K562 (cell line): ENCODE data around the gene STRA6.

ENCODE experiments used
- CHD4 ChIP-seq: fragments of 200-600 bp; sonication (generic); IDR thresholded peaks from 3 replicates; pipeline ENCODE4 v1.6.1; 2012; ENCODE audit warnings: low read depth, mild to moderate bottlenecking, mixed read lengths, low read length, inconsistent platforms; ENCODE audit not compliant: insufficient read depth, insufficient replicate concordance, poor library complexity, severe bottlenecking
- ELF2 ChIP-seq: fragments of 250-450 bp; sonication (Bioruptor Pico); IDR thresholded peaks from 2 replicates; pipeline ENCODE4 v1.5.0; 2021; ENCODE audit warnings: mild to moderate bottlenecking
- HDAC2 ChIP-seq: fragments of 450-650 bp; IDR thresholded peaks from 2 replicates; pipeline ENCODE4 v1.6.1; 2016; ENCODE audit warnings: mild to moderate bottlenecking
- JUN ChIP-seq, 2 experiments: sonication (generic) in 1 of 2; formaldehyde crosslinking in 1 of 2; IDR thresholded peaks; 2 replicates each; pipeline versions ENCODE4 v1.6.1 to v1.8.0; 2012 to 2022; ENCODE audit warnings: borderline replicate concordance in 2 of 2, mild to moderate bottlenecking in 2 of 2, improper control_type of control experiment in 1 of 2, low read depth in 1 of 2, low read length in 1 of 2, missing genetic modification reagents in 1 of 2
- MAFK ChIP-seq: IDR thresholded peaks from 2 replicates; pipeline ENCODE4 v1.6.1; 2011; ENCODE audit warnings: low read length, improper control_type of control experiment
- MAX ChIP-seq: sonication (generic); formaldehyde crosslinking; IDR thresholded peaks from 2 replicates; pipeline ENCODE4 v1.9.0; 2022; ENCODE audit warnings: mild to moderate bottlenecking, missing genetic modification reagents
- MBD1 ChIP-seq: fragments of 250-450 bp; sonication (Bioruptor Pico); IDR thresholded peaks from 2 replicates; pipeline ENCODE4 v1.8.0; 2022; ENCODE audit warnings: inconsistent platforms
- NCOA1 ChIP-seq: fragments of 450-650 bp; IDR thresholded peaks from 2 replicates; pipeline ENCODE4 v1.6.1; 2016; ENCODE audit warnings: low read depth
- POLR2A ChIP-seq: fragments of 450-650 bp; conservative IDR thresholded peaks from 2 replicates; pipeline ENCODE4 v1.6.1; 2016
- RNF219 ChIP-seq: fragments of 250-450 bp; sonication (Bioruptor Pico); IDR thresholded peaks from 2 replicates; pipeline ENCODE4 v1.5.0; 2022; ENCODE audit warnings: mild to moderate bottlenecking
- STAT6 ChIP-seq: sonication (generic); formaldehyde crosslinking; IDR thresholded peaks from 2 replicates; pipeline ENCODE4 v1.8.1; 2023; ENCODE audit warnings: mild to moderate bottlenecking, missing genetic modification reagents
- ZFP30 ChIP-seq: fragments of 250-450 bp; sonication (Bioruptor Pico); IDR thresholded peaks from 2 replicates; pipeline ENCODE4 v1.8.0; 2022; ENCODE audit warnings: moderate library complexity, mild to moderate bottlenecking, inconsistent platforms, borderline replicate concordance
- ZNF586 ChIP-seq: fragments of 450-650 bp; formaldehyde crosslinking; conservative IDR thresholded peaks from 2 replicates; pipeline ENCODE4 v1.4.0; 2020; ENCODE audit warnings: mild to moderate bottlenecking, moderate library complexity

- no peak for TF ChIP-seq POLR2A
- no peak for TF ChIP-seq CHD4
- no peak for TF ChIP-seq MAX
- no peak for TF ChIP-seq ZFP30 (CRISPR knock-in tag)
- TF ChIP-seq MBD1, result no peak
- TF ChIP-seq JUN (IDR thresholded peaks at IDR 0.05; ENCODE audit: borderline replicate concordance, low read depth, low read length), result no peak
- TF ChIP-seq JUN (CRISPR knock-in tag; IDR thresholded peaks at IDR 0.05; ENCODE audit: borderline replicate concordance), result no peak
- TF ChIP-seq HDAC2, result no peak
- no peak for TF ChIP-seq NCOA1
- no peak for TF ChIP-seq ZNF586 (CRISPR knock-in tag)
- no peak for TF ChIP-seq STAT6 (CRISPR knock-in tag)
- no peak for TF ChIP-seq MAFK
- no peak for TF ChIP-seq ELF2 (CRISPR knock-in tag)
- TF ChIP-seq RNF219 (CRISPR knock-in tag), result no peak
These were observed 8.1 kb upstream of the STRA6 start for GRCh38 chr15:74210729-74211128.
